Osteoblast (primary cell): ENCODE results near the gene ABLIM1. TPM values are rescaled to one million over a fixed set of nuclear protein-coding genes. Genes with fewer than 3 reads are reported as not detected.

Experiments used
- DNase-seq: peaks from one replicate; pipeline ENCODE4 v3.0.0; 2011; ENCODE audit warnings: low spot score, mixed read lengths; ENCODE audit not compliant: insufficient read length; ENCODE audit errors: missing footprints
- H2AFZ ChIP-seq: 2 replicates; pipeline ENCODE4 v1.6.0; 2011; ENCODE audit warnings: mild to moderate bottlenecking, low read length
- H3K27ac ChIP-seq: 2 replicates; pipeline ENCODE4 v1.5.1; 2011; ENCODE audit warnings: mild to moderate bottlenecking, low read depth, low read length, moderate library complexity
- H3K27me3 ChIP-seq: 2 replicates; pipeline ENCODE4 v1.6.0; 2012; ENCODE audit warnings: mild to moderate bottlenecking, control low read depth, inconsistent platforms, low read length, moderate library complexity; ENCODE audit not compliant: insufficient read depth
- H3K36me3 ChIP-seq: 2 replicates; pipeline ENCODE4 v1.5.1; 2011; ENCODE audit warnings: mild to moderate bottlenecking, low read length, control low read depth, moderate library complexity; ENCODE audit not compliant: insufficient read depth
- H3K4me1 ChIP-seq: 2 replicates; pipeline ENCODE4 v1.5.1; 2011; ENCODE audit warnings: mild to moderate bottlenecking, low read length, control low read depth, moderate library complexity; ENCODE audit not compliant: insufficient read depth
- H3K4me2 ChIP-seq: 2 replicates; pipeline ENCODE4 v1.6.0; 2011; ENCODE audit warnings: mild to moderate bottlenecking, low read length; ENCODE audit not compliant: insufficient read depth
- H3K4me3 ChIP-seq: fragments of 200-600 bp; sonication (generic); 3 replicates; pipeline ENCODE4 v1.5.1; 2012; ENCODE audit warnings: mild to moderate bottlenecking, low read length, inconsistent platforms; ENCODE audit not compliant: insufficient read depth
- H3K79me2 ChIP-seq: 2 replicates; pipeline ENCODE4 v1.6.0; 2012; ENCODE audit warnings: mild to moderate bottlenecking, low read length, control low read depth, inconsistent platforms; ENCODE audit not compliant: insufficient read depth
- H3K9me3 ChIP-seq: 2 replicates; pipeline ENCODE4 v1.5.1; 2011; ENCODE audit warnings: low read depth, low read length, control low read depth
- H4K20me1 ChIP-seq: 2 replicates; pipeline ENCODE4 v1.6.0; 2012; ENCODE audit warnings: mild to moderate bottlenecking, low read length, control low read depth; ENCODE audit not compliant: insufficient read depth
- CTCF ChIP-seq: IDR thresholded peaks from 2 replicates; pipeline ENCODE4 v1.5.1; 2011; ENCODE audit warnings: mild to moderate bottlenecking, low read depth, low read length, moderate library complexity; ENCODE audit errors: extremely low read depth
- total RNA-seq: library from RNA; depleted of rRNA; stranded (reverse); fragments of >200 nt; gene quantifications from 2 replicates; pipeline ENCODE4 v1.2.3, GENCODE V29; 2012

The ABLIM1 gene
- total RNA-seq, 1 donor, result 11.2 TPM

- Histone ChIP-seq H2AFZ (no peak overlapping the region), H3K36me3 (no peaks in the 10 kb centered on the region), H4K20me1 (no peaks in the 10 kb centered on the region), H3K79me2 (no peaks in the 10 kb centered on the region), H3K27me3 (peaks cover 33% of the 10 kb centered on the region), H3K4me1 (no peaks in the 10 kb centered on the region), H3K9me3 (no peaks in the 10 kb centered on the region), H3K4me2 (no peak overlapping the region), H3K27ac (no peak overlapping the region), H3K4me3 (no peak overlapping the region)
- no peak for DNase-seq
- TF ChIP-seq CTCF, result no peak
Measured at GRCh38 chr10:114398587-114399331, 259.3 kb downstream of the ABLIM1 start.

- no peaks in the 10 kb centered on the region for H3K9me3 ChIP-seq
- H3K36me3 ChIP-seq, result no peaks in the 10 kb centered on the region
- peaks cover 22% of the 10 kb centered on the region for H3K27me3 ChIP-seq
- no peaks in the 10 kb centered on the region for H3K4me1 ChIP-seq
- no peak for DNase-seq
- H4K20me1 ChIP-seq, result no peaks in the 10 kb centered on the region
- H2AFZ ChIP-seq, result peak overlapping the region; percentile 21
- no peaks in the 10 kb centered on the region for H3K79me2 ChIP-seq
- no peak overlapping the region for H3K27ac ChIP-seq
- peak overlapping the region; percentile 38 for H3K4me2 ChIP-seq
- no peak for TF ChIP-seq CTCF
- peak overlapping the region; percentile 35 for H3K4me3 ChIP-seq
Measured at GRCh38 chr10:114397651-114398145, 260.4 kb downstream of the ABLIM1 start.

GRCh38 chr10:114396464-114396863, 261.6 kb downstream of the ABLIM1 start:
- Histone ChIP-seq H3K4me1 (no peaks in the 10 kb centered on the region), H3K79me2 (no peaks in the 10 kb centered on the region), H3K27ac (no peak overlapping the region), H3K4me2 (no peak overlapping the region), H3K9me3 (no peaks in the 10 kb centered on the region), H3K4me3 (no peak overlapping the region), H3K27me3 (peaks cover 11% of the 10 kb centered on the region), H3K36me3 (no peaks in the 10 kb centered on the region), H4K20me1 (no peaks in the 10 kb centered on the region), H2AFZ (no peak overlapping the region)
- DNase-seq, result no peak
- no peak for TF ChIP-seq CTCF

GRCh38 chr10:114395366-114396022, 262.6 kb downstream of the ABLIM1 start:
- no peak overlapping the region for H3K4me2 ChIP-seq
- H3K79me2 ChIP-seq, result no peaks in the 10 kb centered on the region
- no peaks in the 10 kb centered on the region for H4K20me1 ChIP-seq
- peaks cover 8% of the 10 kb centered on the region for H3K27me3 ChIP-seq
- no peak for DNase-seq
- H3K4me1 ChIP-seq, result no peaks in the 10 kb centered on the region
- no peak overlapping the region for H3K4me3 ChIP-seq
- no peak overlapping the region for H2AFZ ChIP-seq
- no peak for TF ChIP-seq CTCF
- no peaks in the 10 kb centered on the region for H3K9me3 ChIP-seq
- H3K27ac ChIP-seq, result no peak overlapping the region
- H3K36me3 ChIP-seq, result no peaks in the 10 kb centered on the region
